HepG2 (cell line): ENCODE measurements around the gene PFAS. TPM values are rescaled to one million over a fixed set of nuclear protein-coding genes. Genes with fewer than 3 reads are reported as not detected.

Source experiments
- ATAC-seq: fragments of 200-7000 bp; cut with Tn5 transposase; 3 replicates; pipeline ENCODE4 v1.9.1; 2020; ENCODE audit warnings: mild to moderate bottlenecking, moderate library complexity
- BruUV-seq: library from RNA; stranded (reverse); fragments of 400-500 nt; replicated peaks from 2 replicates; lab custom pipeline; 2021; lab: Mats Ljungman, UMichigan
- CTCF ChIA-PET: fragments of 300-600 bp; formaldehyde crosslinking; extraction: SDS; loops from one replicate; lab custom pipeline; 2021; ENCODE audit warnings: low total read pairs, inconsistent platforms, low intra/inter-chr PET ratio; lab: Yijun Ruan, JAX
- POLR2A ChIA-PET: fragments of 350-600 bp; sonication (Branson Sonifier 250); formaldehyde crosslinking; loops from one replicate; lab custom pipeline; 2020; ENCODE audit warnings: antibody characterized with exemption, inconsistent platforms; lab: Yijun Ruan, JAX
- DNase-seq: peaks from one replicate; pipeline ENCODE4 v3.0.0-alpha.2; 2015; ENCODE audit warnings: low spot score
- FAIRE-seq: peaks from 3 replicates; lab custom pipeline; 2011; peaks lifted over from hg19 to GRCh38; lab: Jason Lieb, UNC
- H2AFZ ChIP-seq: one replicate; pipeline ENCODE4 v1.6.1; 2011; ENCODE audit warnings: low read length, inconsistent platforms
- H3K27ac ChIP-seq: fragments of 300-600 bp; 3 replicates; pipeline ENCODE4 v1.8.0; 2011; ENCODE audit warnings: mixed run types, mild to moderate bottlenecking, mixed read lengths, low read length, inconsistent platforms; ENCODE audit not compliant: insufficient read depth; ENCODE audit errors: extremely low read length
- H3K27me3 ChIP-seq, 2 experiments: fragments of 200-600 bp in 1 of 2; 2 replicates in 1 of 2; 3 replicates in 1 of 2; pipeline versions ENCODE4 v1.6.0 to v1.8.0; 2011; ENCODE audit warnings: low read length in 2 of 2, mild to moderate bottlenecking in 2 of 2, moderate library complexity in 2 of 2, inconsistent platforms in 1 of 2; ENCODE audit not compliant: insufficient read depth in 2 of 2, control insufficient read depth in 1 of 2
- H3K36me3 ChIP-seq, 2 experiments: fragments of 200-600 bp in 1 of 2; replicated peaks in 1 of 2; 2 replicates in 1 of 2; 3 replicates in 1 of 2; pipeline versions ENCODE4 v1.5.1 to v1.8.0; 2011; ENCODE audit warnings: low read length in 2 of 2, inconsistent platforms in 1 of 2; ENCODE audit not compliant: insufficient read depth in 2 of 2, control insufficient read depth in 1 of 2
- H3K4me1 ChIP-seq: 2 replicates; pipeline ENCODE4 v1.5.1; 2012; ENCODE audit warnings: low read length, inconsistent platforms; ENCODE audit not compliant: insufficient read depth
- H3K4me2 ChIP-seq: 2 replicates; pipeline ENCODE4 v1.6.0; 2011; ENCODE audit warnings: low read depth, low read length, inconsistent platforms
- H3K4me3 ChIP-seq, 3 experiments: fragments of 200-600 bp in 1 of 3; sonication (generic), shearing (Covaris generic) in 1 of 3; replicated peaks in 1 of 3; 2 replicates each; pipeline ENCODE4 v1.5.1; 2011 to 2016; ENCODE audit warnings: low read length in 3 of 3, inconsistent platforms in 2 of 3, low read depth in 2 of 3, mild to moderate bottlenecking in 2 of 3, control low read depth in 1 of 3, mixed read lengths in 1 of 3; ENCODE audit not compliant: insufficient read depth in 1 of 3
- H3K79me2 ChIP-seq: one replicate; pipeline ENCODE4 v1.6.1; 2011; ENCODE audit warnings: low read length, inconsistent platforms; ENCODE audit not compliant: insufficient read depth
- H3K9ac ChIP-seq: 2 replicates; pipeline ENCODE4 v1.6.0; 2011; ENCODE audit warnings: mild to moderate bottlenecking, low read depth, low read length, inconsistent platforms; ENCODE audit not compliant: insufficient read depth
- H3K9me3 ChIP-seq: 2 replicates; pipeline ENCODE4 v1.5.1; 2012; ENCODE audit warnings: mild to moderate bottlenecking, low read length
- H4K20me1 ChIP-seq: 2 replicates; pipeline ENCODE4 v1.6.0; 2011; ENCODE audit warnings: inconsistent platforms, mild to moderate bottlenecking, low read length, moderate library complexity; ENCODE audit not compliant: insufficient read depth
- ATF6 ChIP-seq: sonication (generic); formaldehyde crosslinking; conservative IDR thresholded peaks from 2 replicates; pipeline ENCODE4 v1.4.0; 2020; ENCODE audit warnings: missing genetic modification reagents
- FOXC1 ChIP-seq: sonication (generic); formaldehyde crosslinking; IDR thresholded peaks from 2 replicates; pipeline ENCODE4 v1.8.0; 2022; ENCODE audit warnings: mild to moderate bottlenecking, missing genetic modification reagents, borderline replicate concordance
- IRF2 ChIP-seq: IDR thresholded peaks from 2 replicates; pipeline ENCODE4 v1.6.1; 2018; ENCODE audit warnings: missing genetic modification reagents, missing compliant biosample characterization
- KDM5B ChIP-seq: sonication (generic); formaldehyde crosslinking; IDR thresholded peaks from 2 replicates; pipeline ENCODE4 v1.4.0; 2020; ENCODE audit warnings: missing genetic modification reagents, mild to moderate bottlenecking, borderline replicate concordance
- RFXAP ChIP-seq: sonication (generic); formaldehyde crosslinking; IDR thresholded peaks from 2 replicates; pipeline ENCODE4 v1.4.0; 2020; ENCODE audit warnings: missing genetic modification reagents, borderline replicate concordance
- ZBTB40 ChIP-seq, 2 experiments: fragments of 450-650 bp in 1 of 2; sonication (generic) in 1 of 2; formaldehyde crosslinking in 1 of 2; IDR thresholded peaks; 2 replicates each; pipeline versions ENCODE4 v1.6.1 to v1.8.0; 2016 to 2022; ENCODE audit warnings: antibody characterized with exemption in 1 of 2, mild to moderate bottlenecking in 1 of 2, missing genetic modification reagents in 1 of 2
- ZNF12 ChIP-seq: sonication (generic); formaldehyde crosslinking; IDR thresholded peaks from 2 replicates; pipeline ENCODE4 v1.5.0; 2020; ENCODE audit warnings: missing genetic modification reagents
- ZNF331 ChIP-seq: sonication (generic); formaldehyde crosslinking; IDR thresholded peaks from 2 replicates; pipeline ENCODE4 v1.4.0; 2020; ENCODE audit warnings: missing genetic modification reagents
- ZNF468 ChIP-seq: sonication (generic); formaldehyde crosslinking; IDR thresholded peaks from 2 replicates; pipeline ENCODE4 v1.8.0; 2022; ENCODE audit warnings: mild to moderate bottlenecking, moderate library complexity, missing genetic modification reagents
- ZNF567 ChIP-seq: sonication (generic); formaldehyde crosslinking; IDR thresholded peaks from 2 replicates; pipeline ENCODE4 v1.8.1; 2023; ENCODE audit warnings: mild to moderate bottlenecking, missing genetic modification reagents, borderline replicate concordance
- WGBS: methylation state at CpG from one replicate; pipeline ENCODE4 v1.1.6; 2017; ENCODE audit warnings: low lambda C conversion rate; 5-methylcytosine and 5-hydroxymethylcytosine counted together
- in situ Hi-C: cut with HindIII; loops from 2 replicates; pipeline ENCODE4 v1.10.0; 2017; ENCODE audit warnings: low pct_unique_long_range_greater_than_20kb; ENCODE audit not compliant: extremely low pct_ligation_motif_present
- intact Hi-C: fragments of 100-400 bp; cut with micrococcal nuclease; formaldehyde crosslinking; loops from one replicate; pipeline ENCODE4 v1.10.0; 2022; ENCODE audit not compliant: unreplicated experiment
- polyA plus RNA-seq, 8 experiments: library from polyadenylated mRNA; depleted of rRNA in 3 of 8; stranded (reverse) in 7 of 8; unstranded in 1 of 8; fragments of >200 nt; fragmentation: Illumina TruSeq in 4 of 8; extraction: Trizol in 4 of 8; gene quantifications; 2 replicates each; pipeline versions ENCODE4 v1.2.1 to v1.2.3, GENCODE V29; 2011 to 2016; ENCODE audit warnings: low read depth in 4 of 8, missing spikeins in 1 of 8, mixed read lengths in 1 of 8; ENCODE audit not compliant: insufficient read depth in 1 of 8
- total RNA-seq, 5 experiments: library from RNA; depleted of rRNA; stranded (reverse); fragments of >200 nt; fragmentation: Illumina TruSeq; extraction: Trizol; gene quantifications; 2 replicates each; pipeline ENCODE4 v1.2.3, GENCODE V29; 2016; ENCODE audit warnings: low read depth in 1 of 5

PFAS gene
- total and polyA plus RNA-seq, 2 of the 13 experiments (the other 11 are each of a cell fraction or from before 2014, with no cell fraction given) = 49.4 to 58.2 TPM

DNA sequence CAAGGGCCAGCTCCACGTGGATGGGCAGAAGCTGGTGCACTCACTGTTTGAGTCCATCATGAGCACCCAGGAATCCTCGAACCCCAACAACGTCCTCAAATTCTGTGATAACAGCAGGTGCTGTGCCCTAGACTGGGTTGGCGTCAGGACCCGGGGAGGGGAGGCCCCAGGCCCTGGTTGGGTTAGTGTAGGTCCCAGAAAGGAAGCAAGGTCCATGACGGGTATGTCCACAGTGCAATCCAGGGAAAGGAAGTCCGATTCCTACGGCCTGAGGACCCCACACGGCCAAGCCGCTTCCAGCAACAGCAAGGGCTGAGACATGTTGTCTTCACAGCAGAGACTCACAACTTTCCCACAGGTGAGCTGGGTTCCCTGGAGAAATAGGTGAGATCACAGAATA is 7.2 kb downstream of the PFAS start:
- Histone ChIP-seq H3K27ac (no peak overlapping the region), H4K20me1 (no peaks in the 10 kb centered on the region), H3K27me3 (no peaks in the 10 kb centered on the region), H3K36me3 (peaks cover 25 to 64% of the 10 kb centered on the region in 2 experiments), H3K9me3 (no peaks in the 10 kb centered on the region), H2AFZ (no peak overlapping the region), H3K79me2 (peaks cover 9% of the 10 kb centered on the region), H3K9ac (no peak overlapping the region), H3K4me2 (no peak overlapping the region), H3K4me3 (no peak overlapping the region), H3K4me1 (no peaks in the 10 kb centered on the region)
- POLR2A ChIA-PET = no interaction called here
- ATAC-seq (no peak), FAIRE-seq (no peak), DNase-seq (no peak)
- intact Hi-C loops = no loop called here
- 98% methylated on average over 9 of the region's 10 CpGs for WGBS
- CTCF ChIA-PET = no interaction called here
- no TSS peak for BruUV-seq
- in situ Hi-C loops = no loop called here
- TF ChIP-seq ZNF567 (no peak), ZNF331 (no peak), ZBTB40 (IDR thresholded peaks at IDR 0.05) (no peak), ZBTB40 (CRISPR knock-in tag; IDR thresholded peaks at IDR 0.05) (no peak), IRF2 (CRISPR knock-in tag) (no peak), ZNF12 (CRISPR knock-in tag) (no peak), RFXAP (no peak), ATF6 (no peak), KDM5B (CRISPR knock-in tag) (no peak), ZNF468 (CRISPR knock-in tag) (no peak), FOXC1 (CRISPR knock-in tag) (no peak)
